Activated naive CD4-positive, alpha-beta T cell treated with anti-CD3 and anti-CD28 coated beads, Interleukin-2, amount 50 U/mL, for 24 hours (primary cell): ENCODE results near the gene EMILIN2.

Experiments used
- H3K27ac Mint-ChIP-seq: one replicate; pipeline ENCODE4 v1.8.0; 2021; ENCODE audit warnings: mild to moderate bottlenecking, mixed read lengths
- H3K27me3 Mint-ChIP-seq: one replicate; pipeline ENCODE4 v1.8.0; 2021; ENCODE audit warnings: mixed read lengths
- H3K36me3 Mint-ChIP-seq: one replicate; pipeline ENCODE4 v1.8.0; 2021; ENCODE audit warnings: mixed read lengths
- H3K4me1 Mint-ChIP-seq: one replicate; pipeline ENCODE4 v1.8.0; 2021; ENCODE audit warnings: mixed read lengths
- H3K4me3 Mint-ChIP-seq: one replicate; pipeline ENCODE4 v1.8.0; 2021; ENCODE audit warnings: mild to moderate bottlenecking, mixed read lengths
- H3K9me3 Mint-ChIP-seq: one replicate; pipeline ENCODE4 v1.8.0; 2021; ENCODE audit warnings: mixed read lengths

EMILIN2 gene

GRCh38 chr18:2881840-2882195, 35.0 kb downstream of the EMILIN2 start:
- H3K4me1 Mint-ChIP-seq: peaks cover 43% of the 10 kb centered on the region
- peaks cover 2% of the 10 kb centered on the region for H3K36me3 Mint-ChIP-seq
- H3K4me3 Mint-ChIP-seq: no peak overlapping the region
- H3K9me3 Mint-ChIP-seq: peaks cover 4% of the 10 kb centered on the region
- no peak overlapping the region for H3K27ac Mint-ChIP-seq
- no peaks in the 10 kb centered on the region for H3K27me3 Mint-ChIP-seq

GRCh38 chr18:2882201-2882600, 35.4 kb downstream of the EMILIN2 start:
- Mint-ChIP-seq H3K4me1 (peaks cover 44% of the 10 kb centered on the region), H3K36me3 (peaks cover 4% of the 10 kb centered on the region), H3K4me3 (no peak overlapping the region), H3K9me3 (peaks cover 8% of the 10 kb centered on the region), H3K27me3 (no peaks in the 10 kb centered on the region), H3K27ac (no peak overlapping the region)

- peaks cover 6% of the 10 kb centered on the region for H3K36me3 Mint-ChIP-seq
These were observed 36.4 kb downstream of the EMILIN2 start for GRCh38 chr18:2883076-2883735.

GRCh38 chr18:2884706-2885285, 38.0 kb downstream of the EMILIN2 start:
- H3K9me3 Mint-ChIP-seq: peaks cover 12% of the 10 kb centered on the region
- no peaks in the 10 kb centered on the region for H3K27me3 Mint-ChIP-seq
- no peak overlapping the region for H3K4me3 Mint-ChIP-seq
- H3K36me3 Mint-ChIP-seq: peaks cover 6% of the 10 kb centered on the region
- H3K27ac Mint-ChIP-seq: no peak overlapping the region
- peaks cover 48% of the 10 kb centered on the region for H3K4me1 Mint-ChIP-seq

More at GRCh38 chr18:2883076-2883735, 36.4 kb downstream of the EMILIN2 start:
- Mint-ChIP-seq H3K4me1 (peaks cover 44% of the 10 kb centered on the region), H3K27ac (peak overlapping the region; percentile 51), H3K27me3 (no peaks in the 10 kb centered on the region), H3K9me3 (peaks cover 12% of the 10 kb centered on the region), H3K4me3 (peak overlapping the region; percentile 71)

- Mint-ChIP-seq H3K27ac (no peak overlapping the region), H3K36me3 (peaks cover 6% of the 10 kb centered on the region), H3K4me1 (peaks cover 61% of the 10 kb centered on the region), H3K4me3 (no peak overlapping the region), H3K9me3 (peaks cover 12% of the 10 kb centered on the region), H3K27me3 (no peaks in the 10 kb centered on the region)
These were observed 40.7 kb downstream of the EMILIN2 start for GRCh38 chr18:2887470-2887869.

- peaks cover 52% of the 10 kb centered on the region for H3K4me1 Mint-ChIP-seq
- peaks cover 6% of the 10 kb centered on the region for H3K36me3 Mint-ChIP-seq
- H3K27me3 Mint-ChIP-seq: no peaks in the 10 kb centered on the region
- peaks cover 12% of the 10 kb centered on the region for H3K9me3 Mint-ChIP-seq
- peak overlapping the region; percentile 26 for H3K4me3 Mint-ChIP-seq
- peak overlapping the region; percentile 17 for H3K27ac Mint-ChIP-seq
These were observed 43.0 kb downstream of the EMILIN2 start for GRCh38 chr18:2889761-2890192.

- Mint-ChIP-seq H3K36me3 (peaks cover 6% of the 10 kb centered on the region), H3K27me3 (no peaks in the 10 kb centered on the region), H3K4me3 (peak overlapping the region; percentile 45), H3K9me3 (peaks cover 12% of the 10 kb centered on the region), H3K4me1 (peaks cover 47% of the 10 kb centered on the region), H3K27ac (no peak overlapping the region)
These were observed 43.8 kb downstream of the EMILIN2 start for GRCh38 chr18:2890606-2891005.

GRCh38 chr18:2891526-2892431, 45.0 kb downstream of the EMILIN2 start:
- H3K27me3 Mint-ChIP-seq: no peaks in the 10 kb centered on the region
- H3K9me3 Mint-ChIP-seq: peaks cover 8% of the 10 kb centered on the region
- peak overlapping the region; percentile 14 for H3K27ac Mint-ChIP-seq
- H3K4me3 Mint-ChIP-seq: peak overlapping the region; percentile 30
- peaks cover 4% of the 10 kb centered on the region for H3K36me3 Mint-ChIP-seq
- peaks cover 44% of the 10 kb centered on the region for H3K4me1 Mint-ChIP-seq

GRCh38 chr18:2893056-2893455, 46.2 kb downstream of the EMILIN2 start:
- H3K4me1 Mint-ChIP-seq: peaks cover 42% of the 10 kb centered on the region

GRCh38 chr18:2893676-2894075, 46.9 kb downstream of the EMILIN2 start:
- no peaks in the 10 kb centered on the region for H3K9me3 Mint-ChIP-seq
- no peak overlapping the region for H3K27ac Mint-ChIP-seq
- no peaks in the 10 kb centered on the region for H3K27me3 Mint-ChIP-seq
- H3K4me3 Mint-ChIP-seq: no peak overlapping the region
- peaks cover 47% of the 10 kb centered on the region for H3K4me1 Mint-ChIP-seq
- H3K36me3 Mint-ChIP-seq: no peaks in the 10 kb centered on the region

More at GRCh38 chr18:2893056-2893455, 46.2 kb downstream of the EMILIN2 start:
- no peak overlapping the region for H3K4me3 Mint-ChIP-seq
- peak overlapping the region; percentile 30 for H3K27ac Mint-ChIP-seq
- H3K27me3 Mint-ChIP-seq: no peaks in the 10 kb centered on the region
- H3K9me3 Mint-ChIP-seq: no peaks in the 10 kb centered on the region
- no peaks in the 10 kb centered on the region for H3K36me3 Mint-ChIP-seq

GRCh38 chr18:2894131-2894840, 47.5 kb downstream of the EMILIN2 start:
- H3K36me3 Mint-ChIP-seq: no peaks in the 10 kb centered on the region
- no peak overlapping the region for H3K4me3 Mint-ChIP-seq

GRCh38 chr18:2894841-2895370, 48.1 kb downstream of the EMILIN2 start:
- no peaks in the 10 kb centered on the region for H3K27me3 Mint-ChIP-seq

More at GRCh38 chr18:2894131-2894840, 47.5 kb downstream of the EMILIN2 start:
- Mint-ChIP-seq H3K27me3 (no peaks in the 10 kb centered on the region), H3K4me1 (peaks cover 47% of the 10 kb centered on the region), H3K9me3 (no peaks in the 10 kb centered on the region), H3K27ac (no peak overlapping the region)

GRCh38 chr18:2895391-2895790, 48.6 kb downstream of the EMILIN2 start:
- H3K4me3 Mint-ChIP-seq: no peak overlapping the region
- no peaks in the 10 kb centered on the region for H3K36me3 Mint-ChIP-seq
- H3K27ac Mint-ChIP-seq: no peak overlapping the region
- peaks cover 37% of the 10 kb centered on the region for H3K4me1 Mint-ChIP-seq
- no peaks in the 10 kb centered on the region for H3K27me3 Mint-ChIP-seq
- H3K9me3 Mint-ChIP-seq: no peaks in the 10 kb centered on the region

More at GRCh38 chr18:2894841-2895370, 48.1 kb downstream of the EMILIN2 start:
- Mint-ChIP-seq H3K4me1 (peaks cover 42% of the 10 kb centered on the region), H3K27ac (no peak overlapping the region), H3K4me3 (no peak overlapping the region), H3K9me3 (no peaks in the 10 kb centered on the region), H3K36me3 (no peaks in the 10 kb centered on the region)

GRCh38 chr18:2896990-2897389, 50.2 kb downstream of the EMILIN2 start:
- Mint-ChIP-seq H3K27ac (no peak overlapping the region), H3K4me1 (peaks cover 21% of the 10 kb centered on the region), H3K4me3 (no peak overlapping the region), H3K36me3 (no peaks in the 10 kb centered on the region), H3K9me3 (no peaks in the 10 kb centered on the region), H3K27me3 (no peaks in the 10 kb centered on the region)
